Lung (tissue), 12 donors: ENCODE results near the gene AMOTL2. TPM values are rescaled to one million over a fixed set of nuclear protein-coding genes. Genes with fewer than 3 reads are reported as not detected.

ENCODE experiments used
- ATAC-seq: fragments of 200-7000 bp; cut with Tn5 transposase; one replicate; pipeline ENCODE4 v1.9.1; 2020; ENCODE audit warnings: moderate number of reproducible peaks; ENCODE audit not compliant: insufficient read depth, low FRiP score
- DNase-seq, 3 donors: peaks; one replicate each; pipeline ENCODE4 v3.0.0-alpha.2; 2013 to 2017
- H3K27ac ChIP-seq, 2 donors: one replicate each; pipeline ENCODE4 v1.5.1; 2013; ENCODE audit warnings: mild to moderate bottlenecking in 2 of 2, moderate library complexity in 2 of 2, control low read depth in 1 of 2, inconsistent platforms in 1 of 2, low read depth in 1 of 2, low read length in 1 of 2
- H3K27me3 ChIP-seq, 3 donors: one replicate each; pipeline ENCODE4 v1.5.1; 2013; ENCODE audit warnings: low read length in 2 of 3; ENCODE audit not compliant: control insufficient read depth in 3 of 3, insufficient read depth in 3 of 3
- H3K36me3 ChIP-seq, 4 donors: one replicate each; pipeline ENCODE4 v1.5.1; 2013; ENCODE audit warnings: low read length in 4 of 4, mild to moderate bottlenecking in 1 of 4, moderate library complexity in 1 of 4; ENCODE audit not compliant: control insufficient read depth in 4 of 4, insufficient read depth in 4 of 4
- H3K4me1 ChIP-seq, 5 donors: one replicate each; pipeline ENCODE4 v1.5.1; 2013; ENCODE audit warnings: low read length in 5 of 5, mild to moderate bottlenecking in 2 of 5, moderate library complexity in 1 of 5; ENCODE audit not compliant: control insufficient read depth in 5 of 5, insufficient read depth in 5 of 5
- H3K4me3 ChIP-seq: one replicate; pipeline ENCODE4 v1.5.1; 2013; ENCODE audit warnings: mild to moderate bottlenecking, control low read depth, moderate library complexity
- H3K9ac ChIP-seq, 2 donors: one replicate each; pipeline ENCODE4 v1.5.1; 2013; ENCODE audit warnings: low read length in 2 of 2, control low read depth in 1 of 2; ENCODE audit not compliant: insufficient read depth in 1 of 2
- H3K9me3 ChIP-seq, 4 donors: one replicate each; pipeline ENCODE4 v1.5.1; 2013; ENCODE audit warnings: low read length in 3 of 4, mild to moderate bottlenecking in 1 of 4, moderate library complexity in 1 of 4; ENCODE audit not compliant: control insufficient read depth in 4 of 4, insufficient read depth in 3 of 4
- CTCF ChIP-seq: IDR thresholded peaks from 2 replicates; pipeline ENCODE4 v1.5.1; 2012; ENCODE audit warnings: mild to moderate bottlenecking; ENCODE audit errors: control extremely low read depth, extremely low read depth
- WGBS, 2 donors: extraction: QIAGEN DNeasy Blood & Tissue Kit; methylation state at CpG; one replicate each; pipeline ENCODE4 v1.1.7; 2013; 5-methylcytosine and 5-hydroxymethylcytosine counted together
- polyA plus RNA-seq, 2 donors: library from polyadenylated mRNA; stranded (reverse); fragments of 200-250 nt; gene quantifications; one replicate each; pipeline ENCODE4 v1.2.1, GENCODE V29; 2013
- total RNA-seq, 2 donors: library from RNA; depleted of rRNA in 1 of 2; stranded (reverse); fragments of >200 nt in 1 of 2; gene quantifications; one replicate each; pipeline ENCODE4 v1.2.1, GENCODE V29; 2014 to 2021
- donor health status: control.
- donor health status: control.
- donor health status: Bipolar disorder and iron deficiency.
- donor health status: healthy.
- donor health status: DM: yes; HTN: yes; CAD: no.

AMOTL2 gene
- total and polyA plus RNA-seq, 4 donors: 27.4 to 129 (median 75.9) TPM

GRCh38 chr3:134313847-134314587 is 60.2 kb downstream of the AMOTL2 start:
- Histone ChIP-seq H3K9me3 (no peaks in the 10 kb centered on the region), H3K27ac (peak overlapping the region; percentile 76 to 90), H3K36me3 (no peaks in the 10 kb centered on the region), H3K27me3 (no peaks in the 10 kb centered on the region), H3K9ac (peak overlapping the region; percentile 8 to 41), H3K4me1 (peaks cover 0 to 29% (median 8%) of the 10 kb centered on the region in 5 donors), H3K4me3 (peak overlapping the region; percentile 9)
- WGBS, 2 donors: 67 to 77% methylated on average over 11 of the region's 11 CpGs
- ATAC-seq: no peak
- no peak for TF ChIP-seq CTCF
- no peak for DNase-seq

GRCh38 chr3:134312873-134313846 is 61.1 kb downstream of the AMOTL2 start:
- peak; percentile 39 for ATAC-seq
- Histone ChIP-seq H3K36me3 (no peaks in the 10 kb centered on the region), H3K27me3 (no peaks in the 10 kb centered on the region), H3K9me3 (no peaks in the 10 kb centered on the region), H3K9ac (peak overlapping the region; percentile 8 to 41), H3K4me1 (peaks cover 0 to 34% (median 8%) of the 10 kb centered on the region in 5 donors), H3K27ac (peak overlapping the region; percentile 76 to 90), H3K4me3 (peak overlapping the region; percentile 9)
- TF ChIP-seq CTCF: no peak
- peak; percentile 87 to 92 (median 91) for DNase-seq
- WGBS, 2 donors: 15 to 17% methylated on average over 71 to 74 of the region's 74 CpGs

- ATAC-seq (peak; percentile 50), DNase-seq (peak; percentile 45 to 49 (median 46))
- no peak overlapping the region for H3K4me3 ChIP-seq
- 67 to 71% methylated on average over 28 of the region's 28 CpGs for WGBS, 2 donors
- no peaks in the 10 kb centered on the region for H3K36me3 ChIP-seq
- H3K4me1 ChIP-seq: peaks cover 0 to 34% (median 8%) of the 10 kb centered on the region in 5 donors
- H3K9me3 ChIP-seq: no peaks in the 10 kb centered on the region
- H3K27me3 ChIP-seq: no peaks in the 10 kb centered on the region
- no peak overlapping the region for H3K9ac ChIP-seq
- TF ChIP-seq CTCF: no peak
- H3K27ac ChIP-seq: peak overlapping the region; percentile 76 to 89
Measured at GRCh38 chr3:134312072-134312872, 62.0 kb downstream of the AMOTL2 start.
